HepG2 (cell line): Measurements from ENCODE around the gene PCNT. TPM values are rescaled to one million over a fixed set of nuclear protein-coding genes. Genes with fewer than 3 reads are reported as not detected.

Experiments used
- PBX3 ChIP-seq: sonication (generic); formaldehyde crosslinking; IDR thresholded peaks from 2 replicates; pipeline ENCODE4 v1.8.1; 2023; ENCODE audit warnings: missing genetic modification reagents, inconsistent platforms, borderline replicate concordance
- TBX3 ChIP-seq: fragments of 450-650 bp; IDR thresholded peaks from 2 replicates; pipeline ENCODE4 v1.6.1; 2017; ENCODE audit warnings: antibody characterized with exemption, mild to moderate bottlenecking, inconsistent platforms, borderline replicate concordance
- ZNF142 ChIP-seq: sonication (generic); formaldehyde crosslinking; IDR thresholded peaks from 2 replicates; pipeline ENCODE4 v1.4.0; 2020; ENCODE audit warnings: missing genetic modification reagents
- ZNF781 ChIP-seq: sonication (generic); formaldehyde crosslinking; IDR thresholded peaks from 2 replicates; pipeline ENCODE4 v1.5.1; 2020; ENCODE audit warnings: borderline replicate concordance, mild to moderate bottlenecking, missing genetic modification reagents; ENCODE audit errors: not compliant biosample characterization
- polyA plus RNA-seq, 8 experiments: library from polyadenylated mRNA; depleted of rRNA in 3 of 8; stranded (reverse) in 7 of 8; unstranded in 1 of 8; fragments of >200 nt; fragmentation: Illumina TruSeq in 4 of 8; extraction: Trizol in 4 of 8; gene quantifications; 2 replicates each; pipeline versions ENCODE4 v1.2.1 to v1.2.3, GENCODE V29; 2011 to 2016; ENCODE audit warnings: low read depth in 4 of 8, missing spikeins in 1 of 8, mixed read lengths in 1 of 8; ENCODE audit not compliant: insufficient read depth in 1 of 8
- total RNA-seq, 5 experiments: library from RNA; depleted of rRNA; stranded (reverse); fragments of >200 nt; fragmentation: Illumina TruSeq; extraction: Trizol; gene quantifications; 2 replicates each; pipeline ENCODE4 v1.2.3, GENCODE V29; 2016; ENCODE audit warnings: low read depth in 1 of 5

The PCNT gene
- total and polyA plus RNA-seq, 2 of the 13 experiments (the other 11 are each of a cell fraction or from before 2014, with no cell fraction given) = 5.6 to 12.4 TPM

- peak; percentile 4 for TF ChIP-seq ZNF781 (CRISPR knock-in tag)
- TF ChIP-seq PBX3 (CRISPR knock-in tag) = 0 out of 2 replicates have a peak, but pooled peaks have one; percentile 10
- TF ChIP-seq TBX3 = no peak
- TF ChIP-seq ZNF142 (CRISPR knock-in tag) = peak; percentile 6; the same call in 1 of the 2 replicates
These were observed 688 bp upstream of the PCNT start (continued) for GRCh38 chr21:46323227-46323709.
